Activated naive CD4-positive, alpha-beta T cell treated with anti-CD3 and anti-CD28 coated beads for 36 hours (primary cell): ENCODE measurements around the gene RAPGEF2. TPM values are rescaled to one million over a fixed set of nuclear protein-coding genes. Genes with fewer than 3 reads are reported as not detected.
"Not testable (repeated sequence)": the region's sequence is repeated elsewhere in the genome, so short reads cannot be mapped to it uniquely, and the experiment has no call there.

ENCODE experiments used
- CTCF ChIA-PET: fragments of 350-600 bp; sonication (Branson Sonifier 250); formaldehyde crosslinking; loops from one replicate; lab custom pipeline; 2021; ENCODE audit warnings: antibody characterized with exemption; lab: Charles Lee
- DNase-seq: peaks from one replicate; pipeline ENCODE4 v3.0.0-alpha.2; 2020
- H3K27ac Mint-ChIP-seq: one replicate; pipeline ENCODE4 v1.8.0; 2021; ENCODE audit warnings: mild to moderate bottlenecking, mixed read lengths
- H3K27me3 Mint-ChIP-seq: one replicate; pipeline ENCODE4 v1.8.0; 2021; ENCODE audit warnings: low read depth, mixed read lengths
- H3K36me3 Mint-ChIP-seq: one replicate; pipeline ENCODE4 v1.8.0; 2021; ENCODE audit warnings: low read depth, mixed read lengths
- H3K4me1 Mint-ChIP-seq: one replicate; pipeline ENCODE4 v1.8.0; 2021; ENCODE audit warnings: low read depth, mixed read lengths
- H3K4me3 Mint-ChIP-seq: one replicate; pipeline ENCODE4 v1.8.0; 2021; ENCODE audit warnings: mild to moderate bottlenecking, moderate library complexity, mixed read lengths
- H3K9me3 Mint-ChIP-seq: one replicate; pipeline ENCODE4 v1.8.0; 2021; ENCODE audit warnings: mixed read lengths
- intact Hi-C: fragments of 100-400 bp; cut with micrococcal nuclease; formaldehyde crosslinking; loops from one replicate; pipeline ENCODE4 v1.15.1; 2023
- total RNA-seq, 2 experiments: library from RNA; stranded (reverse); gene quantifications; one replicate each; pipeline ENCODE4 v1.2.3, GENCODE V29; 2021

Gene RAPGEF2
- total RNA-seq, 2 experiments from 2014 or later: 21.2 to 26.1 TPM

DNA sequence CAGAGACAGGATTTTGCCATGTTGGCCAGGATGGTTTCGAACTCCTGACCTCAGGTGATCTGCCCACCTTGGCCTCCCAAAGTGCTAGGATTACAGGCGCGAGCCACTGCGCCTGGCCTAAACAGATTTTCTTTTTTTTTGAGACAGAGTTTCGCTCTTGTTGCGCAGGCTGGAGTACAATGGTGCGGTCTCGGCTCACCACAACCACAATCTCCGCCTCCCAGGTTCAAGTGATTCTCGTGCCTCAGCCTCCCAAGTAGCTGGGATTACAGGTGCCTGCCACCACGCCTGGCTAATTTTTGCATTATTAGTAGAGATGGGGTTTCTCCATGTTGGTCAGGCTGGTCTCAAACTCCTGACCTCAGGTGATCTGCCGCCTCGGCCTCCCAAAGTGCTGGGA lies 25.9 kb upstream of the RAPGEF2 start:
- not testable (repeated sequence) for DNase-seq

DNA sequence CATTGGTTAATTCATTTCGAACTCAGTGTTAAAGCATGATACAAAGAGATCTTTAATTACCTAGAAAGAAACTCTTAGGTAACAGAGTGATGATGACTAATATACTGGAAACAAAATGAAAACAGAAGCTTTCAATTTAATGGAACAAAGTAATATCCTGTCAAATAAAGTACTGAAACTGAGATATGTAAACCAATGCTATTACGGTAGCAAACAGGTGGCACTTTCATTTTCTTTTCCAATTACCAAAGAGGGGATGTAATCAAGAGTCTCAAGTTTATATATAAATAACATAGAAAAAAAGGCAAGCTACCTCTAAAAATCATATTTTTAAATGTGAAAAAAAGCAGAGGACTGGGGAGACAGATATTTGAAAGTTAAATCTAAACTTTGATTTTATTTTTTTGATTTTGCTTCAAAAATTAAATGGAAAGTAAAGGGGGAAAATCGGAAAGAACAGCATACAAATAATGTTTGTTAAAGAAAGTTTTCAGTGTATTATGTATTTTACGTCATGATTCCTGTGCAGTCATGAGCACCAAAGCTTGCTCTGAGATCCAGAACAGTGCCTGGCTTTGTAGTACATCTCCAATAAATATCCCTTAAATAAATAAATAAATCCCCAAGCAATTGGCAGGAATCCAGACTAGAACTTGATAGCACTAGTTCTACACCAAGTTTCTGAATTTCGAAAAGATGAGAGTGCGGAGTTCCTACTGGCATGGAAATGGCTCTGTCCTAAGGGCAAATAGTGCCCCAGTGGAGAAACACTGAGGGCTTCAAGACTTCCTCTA lies 25.0 kb upstream of the RAPGEF2 start:
- no peak for DNase-seq
- Mint-ChIP-seq H3K4me1 (peaks cover 28% of the 10 kb centered on the region), H3K4me3 (no peak overlapping the region), H3K9me3 (no peaks in the 10 kb centered on the region), H3K36me3 (no peaks in the 10 kb centered on the region), H3K27ac (peak overlapping the region; percentile 34), H3K27me3 (no peaks in the 10 kb centered on the region)
- intact Hi-C loops: loop anchor here (1.0 to 2.0 kb wide), 11 partner anchors 13 to 407 kb away; partner anchors contain the start of genes C4orf46 and PPID
- CTCF ChIA-PET: no interaction called here

More for the DNA sequence above, 25.9 kb upstream of the RAPGEF2 start:
- H3K27me3 Mint-ChIP-seq, CTCF ChIA-PET, H3K27ac Mint-ChIP-seq, H3K4me3 Mint-ChIP-seq, H3K9me3 Mint-ChIP-seq, H3K36me3 Mint-ChIP-seq: not testable (repeated sequence)
- intact Hi-C loops: loop anchor here (1.0 to 2.0 kb wide), 11 partner anchors 12 to 406 kb away; partner anchors contain the start of genes C4orf46 and PPID
- H3K4me1 Mint-ChIP-seq: peaks cover 28% of the 10 kb centered on the region

DNA sequence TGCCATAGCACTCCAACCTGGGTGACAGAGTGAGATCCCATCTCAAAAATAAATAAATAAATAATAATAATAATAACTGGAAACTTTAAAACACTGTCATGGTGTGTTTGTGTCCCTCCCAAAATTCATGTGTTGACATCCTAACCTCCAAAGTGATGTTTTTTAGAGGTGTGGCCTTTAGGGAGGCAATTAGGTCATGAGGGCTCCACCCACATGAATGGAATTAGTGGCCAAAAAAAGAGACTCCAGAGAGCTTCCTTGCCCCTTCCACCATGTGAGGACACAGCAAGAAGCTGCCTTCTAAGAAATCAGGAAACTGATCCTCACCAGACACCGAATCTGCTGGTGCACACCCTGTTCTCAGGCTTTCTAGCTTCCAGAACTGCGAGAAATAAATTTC lies 23.8 kb upstream of the RAPGEF2 start:
- H3K27ac Mint-ChIP-seq: no peak overlapping the region
- H3K4me3 Mint-ChIP-seq: no peak overlapping the region
- H3K36me3 Mint-ChIP-seq: no peaks in the 10 kb centered on the region
- peaks cover 28% of the 10 kb centered on the region for H3K4me1 Mint-ChIP-seq
- no peak for DNase-seq
- H3K27me3 Mint-ChIP-seq: no peaks in the 10 kb centered on the region
- intact Hi-C loops: no loop called here
- H3K9me3 Mint-ChIP-seq: no peaks in the 10 kb centered on the region
- CTCF ChIA-PET: no interaction called here

DNA sequence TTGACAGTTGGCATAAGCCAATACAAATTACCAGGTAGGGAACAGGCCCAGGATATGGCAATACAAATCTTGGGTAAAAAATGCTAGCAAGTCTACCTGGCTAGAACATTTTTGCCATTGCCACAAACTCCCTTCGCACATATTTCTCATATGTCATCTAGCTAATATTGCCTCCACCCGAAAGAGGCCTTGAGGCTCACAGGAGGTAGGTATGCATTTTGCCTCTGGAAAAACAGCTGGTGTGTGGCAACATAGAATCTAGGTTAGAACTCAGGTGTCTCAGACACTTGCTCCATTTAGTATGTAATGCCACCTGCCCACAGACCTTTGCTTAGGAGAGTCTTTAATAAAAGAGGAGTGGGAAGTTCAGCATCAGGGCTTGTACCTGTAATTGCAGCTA lies 16.3 kb upstream of the RAPGEF2 start:
- CTCF ChIA-PET: no interaction called here

DNA sequence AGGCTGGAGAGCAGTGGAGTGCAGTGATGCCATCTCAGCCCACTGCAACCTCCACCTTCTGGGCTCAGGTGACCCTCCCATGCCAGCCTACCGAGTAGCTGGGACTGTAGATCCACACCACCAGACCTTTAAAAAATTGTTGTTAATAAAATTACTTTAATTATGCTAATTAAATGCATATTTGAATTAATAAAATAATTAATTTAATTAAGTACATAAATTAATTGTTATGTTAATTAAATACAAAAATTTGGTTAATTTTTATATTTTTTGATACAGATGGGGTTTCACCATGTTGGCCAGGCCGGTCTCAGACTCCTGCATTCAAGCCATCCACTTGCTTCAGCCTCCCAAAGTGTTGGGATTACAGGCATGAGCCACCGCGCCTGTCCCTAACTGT lies 12.6 kb upstream of the RAPGEF2 start:
- Mint-ChIP-seq H3K9me3 (no peaks in the 10 kb centered on the region), H3K27ac (no peak overlapping the region), H3K4me1 (peaks cover 2% of the 10 kb centered on the region), H3K27me3 (peaks cover 6% of the 10 kb centered on the region), H3K4me3 (no peak overlapping the region), H3K36me3 (no peaks in the 10 kb centered on the region)
- intact Hi-C loops: no loop called here
- DNase-seq: no peak
- CTCF ChIA-PET: no interaction called here

More for the DNA sequence above, 16.3 kb upstream of the RAPGEF2 start:
- Mint-ChIP-seq H3K4me3 (no peak overlapping the region), H3K27ac (no peak overlapping the region), H3K27me3 (peaks cover 6% of the 10 kb centered on the region), H3K9me3 (no peaks in the 10 kb centered on the region), H3K36me3 (no peaks in the 10 kb centered on the region), H3K4me1 (no peaks in the 10 kb centered on the region)
- no peak for DNase-seq
- intact Hi-C loops: no loop called here

DNA sequence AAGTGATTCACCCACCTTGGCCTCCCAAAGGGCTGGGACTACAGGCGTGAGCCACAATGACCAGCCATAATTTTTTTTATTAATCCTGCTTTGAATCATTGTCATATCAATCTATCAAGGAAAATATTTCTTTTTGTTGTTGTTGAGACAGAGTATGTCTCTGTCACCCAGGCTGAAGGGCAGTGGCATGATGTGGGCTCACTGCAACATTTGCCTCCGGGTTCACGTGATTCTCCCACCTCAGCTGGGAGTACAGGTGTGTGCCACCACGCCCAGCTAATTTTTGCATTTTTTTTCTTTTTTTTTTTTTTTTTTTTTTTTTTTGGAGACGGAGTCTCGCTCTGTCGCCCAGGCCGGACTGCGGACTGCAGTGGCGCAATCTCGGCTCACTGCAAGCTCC lies 8.7 kb upstream of the RAPGEF2 start:
- intact Hi-C loops: not testable (repeated sequence)

DNA sequence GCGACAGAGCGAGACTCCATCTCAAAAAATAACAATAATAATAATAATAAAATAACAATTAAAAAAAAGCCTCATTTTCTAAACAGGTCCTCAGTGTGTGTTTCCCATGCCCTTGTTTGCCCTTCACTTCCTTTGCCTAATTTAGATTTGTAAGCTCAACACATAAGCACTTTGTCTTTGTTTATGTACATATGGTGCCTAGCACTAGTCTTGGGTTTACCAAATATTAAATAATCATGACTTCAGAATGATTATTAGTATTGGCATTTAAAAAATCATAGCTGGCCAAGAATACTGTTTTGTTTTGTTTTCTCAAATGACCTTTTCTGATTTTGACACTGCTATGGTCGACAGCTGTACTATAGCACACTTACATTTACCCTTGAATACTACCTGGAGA lies 6.4 kb upstream of the RAPGEF2 start:
- intact Hi-C loops: no loop called here
- H3K4me3 Mint-ChIP-seq: no peak overlapping the region
- no peaks in the 10 kb centered on the region for H3K9me3 Mint-ChIP-seq
- CTCF ChIA-PET: interaction anchor here (1.1 kb wide), 1 partner anchor 239 kb away, joined by 5 read pairs; no protein-coding TSS in a partner anchor
- peaks cover 2% of the 10 kb centered on the region for H3K27me3 Mint-ChIP-seq
- peaks cover 13% of the 10 kb centered on the region for H3K4me1 Mint-ChIP-seq
- H3K27ac Mint-ChIP-seq: no peak overlapping the region
- no peak for DNase-seq
- H3K36me3 Mint-ChIP-seq: no peaks in the 10 kb centered on the region

More for the DNA sequence above, 8.7 kb upstream of the RAPGEF2 start:
- H3K4me3 Mint-ChIP-seq, H3K4me1 Mint-ChIP-seq, DNase-seq, H3K27ac Mint-ChIP-seq, H3K36me3 Mint-ChIP-seq, H3K9me3 Mint-ChIP-seq, CTCF ChIA-PET, H3K27me3 Mint-ChIP-seq: not testable (repeated sequence)

DNA sequence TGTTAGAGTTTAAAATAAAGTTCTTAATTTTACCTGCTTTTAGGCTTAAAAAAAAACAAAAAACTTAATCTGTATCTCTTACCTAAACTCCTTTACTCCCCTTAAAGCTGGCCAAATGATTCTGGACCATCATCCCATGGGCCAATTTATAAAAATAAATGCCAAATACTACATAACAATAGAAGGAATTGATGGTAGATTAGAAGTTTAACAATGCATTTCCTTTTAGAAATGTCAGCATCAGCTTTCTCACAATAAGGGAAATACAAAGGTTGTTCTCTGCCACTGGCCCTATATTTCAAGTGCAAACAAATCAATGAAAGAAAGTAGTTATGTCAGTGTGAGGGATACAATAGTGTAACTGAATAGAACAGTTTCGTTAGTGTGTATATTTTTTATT lies 5.7 kb upstream of the RAPGEF2 start:
- H3K9me3 Mint-ChIP-seq: no peaks in the 10 kb centered on the region
- H3K27ac Mint-ChIP-seq: no peak overlapping the region
- H3K4me3 Mint-ChIP-seq: no peak overlapping the region
- DNase-seq: no peak
- no peaks in the 10 kb centered on the region for H3K36me3 Mint-ChIP-seq
- CTCF ChIA-PET: no interaction called here
- intact Hi-C loops: no loop called here
- H3K4me1 Mint-ChIP-seq: peaks cover 20% of the 10 kb centered on the region
- H3K27me3 Mint-ChIP-seq: peaks cover 2% of the 10 kb centered on the region

DNA sequence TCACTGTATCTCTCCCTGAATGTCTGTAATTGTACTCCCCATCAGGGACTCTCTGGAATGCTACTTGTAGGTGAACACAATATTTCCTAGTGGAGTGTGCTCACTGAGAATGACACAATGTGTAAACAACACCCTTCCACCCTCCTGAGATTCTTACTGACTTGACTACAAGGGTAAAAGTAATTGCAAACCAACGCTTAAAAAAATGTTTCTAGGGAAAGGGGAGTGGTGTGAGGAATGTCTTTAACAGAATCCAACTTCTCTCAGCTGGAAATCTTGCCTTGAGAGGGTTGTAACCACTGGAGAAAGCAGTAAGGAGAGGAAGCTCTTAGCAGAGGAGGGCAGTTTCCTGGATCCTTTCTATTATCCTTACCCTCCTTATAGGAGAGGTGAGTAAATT lies 5.1 kb upstream of the RAPGEF2 start:
- H3K4me1 Mint-ChIP-seq: peaks cover 22% of the 10 kb centered on the region
- CTCF ChIA-PET: no interaction called here
- H3K27me3 Mint-ChIP-seq: peaks cover 2% of the 10 kb centered on the region
- H3K27ac Mint-ChIP-seq: no peak overlapping the region
- H3K9me3 Mint-ChIP-seq: no peaks in the 10 kb centered on the region
- H3K36me3 Mint-ChIP-seq: no peaks in the 10 kb centered on the region
- intact Hi-C loops: no loop called here
- DNase-seq: no peak
- H3K4me3 Mint-ChIP-seq: no peak overlapping the region

DNA sequence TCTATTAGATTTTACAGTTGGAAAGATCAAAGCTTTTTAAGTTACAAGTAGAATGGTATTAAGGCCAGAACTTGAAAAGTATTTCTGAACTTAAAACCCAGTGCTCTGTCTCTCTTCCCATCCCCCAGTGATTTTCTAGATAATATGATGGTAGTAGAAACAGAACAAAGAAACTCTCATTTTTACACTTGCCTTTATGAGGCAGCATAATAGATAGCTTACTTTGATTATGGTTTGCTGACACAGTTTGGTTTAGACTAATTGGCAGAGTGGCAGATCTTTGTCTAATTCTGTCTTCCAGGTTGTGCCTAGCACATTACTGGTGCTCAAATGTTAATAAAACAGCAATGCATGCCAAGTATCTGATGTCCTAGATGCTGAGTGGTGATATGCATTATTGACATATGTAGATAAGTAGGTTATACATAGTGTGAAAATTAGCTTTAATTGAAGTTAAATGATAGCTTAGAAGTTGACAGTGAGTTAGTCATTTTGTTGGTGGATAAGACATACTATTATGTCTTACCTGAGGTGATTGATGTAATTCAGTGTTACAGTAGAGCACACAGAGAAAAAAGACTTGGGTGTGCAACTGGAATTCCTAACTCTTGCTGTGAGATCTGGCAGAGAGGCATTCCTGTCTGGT lies 4.3 kb upstream of the RAPGEF2 start:
- Mint-ChIP-seq H3K27ac (no peak overlapping the region), H3K9me3 (no peaks in the 10 kb centered on the region), H3K4me3 (no peak overlapping the region), H3K27me3 (peaks cover 2% of the 10 kb centered on the region), H3K4me1 (peaks cover 21% of the 10 kb centered on the region), H3K36me3 (no peaks in the 10 kb centered on the region)
- CTCF ChIA-PET: no interaction called here
- intact Hi-C loops: no loop called here
- DNase-seq: no peak

DNA sequence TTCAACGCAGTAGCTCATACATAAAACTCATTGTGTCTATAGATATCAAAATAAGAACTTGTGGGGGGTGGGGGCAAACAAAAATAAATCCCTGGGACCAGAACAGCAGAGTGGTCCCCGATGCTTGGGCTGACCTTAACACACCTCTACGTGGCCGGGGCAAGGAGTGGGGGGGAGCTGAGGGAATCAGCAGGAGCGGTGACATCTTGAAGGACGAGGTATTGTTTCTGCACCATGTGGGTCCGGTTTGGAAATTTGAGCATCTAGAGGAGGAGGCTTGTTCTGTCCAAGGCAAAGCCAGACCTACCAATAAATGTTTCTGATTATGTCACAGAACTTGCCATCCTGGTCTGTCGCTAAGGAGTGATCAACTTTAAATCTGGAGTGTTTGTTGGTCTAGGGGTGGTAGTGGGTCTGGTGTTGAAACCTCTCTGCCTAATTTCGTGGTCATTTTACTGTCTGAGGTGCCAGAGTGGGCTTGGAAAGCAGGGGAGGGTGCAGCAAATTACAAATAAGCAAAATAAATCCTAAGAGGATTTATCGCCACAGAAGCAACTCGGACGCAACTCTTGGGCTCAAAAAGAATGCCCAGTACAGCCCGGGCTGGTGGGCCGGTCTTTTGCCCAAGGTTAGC lies 774 bp upstream of the RAPGEF2 start:
- CTCF ChIA-PET: interaction anchor here (1.0 to 1.6 kb wide), 3 partner anchors 101 to 244 kb away, joined by 3 to 6 read pairs (median 4); no protein-coding TSS in a partner anchor
- intact Hi-C loops: loop anchor here (1.0 to 5.0 kb wide), 7 partner anchors 25 to 379 kb away; partner anchors contain the start of gene PPID
- no peak for DNase-seq
- Mint-ChIP-seq H3K9me3 (no peaks in the 10 kb centered on the region), H3K27me3 (no peaks in the 10 kb centered on the region), H3K4me3 (peak overlapping the region; percentile 69), H3K27ac (peak overlapping the region; percentile 71), H3K36me3 (peaks cover 22% of the 10 kb centered on the region), H3K4me1 (peaks cover 40% of the 10 kb centered on the region)

DNA sequence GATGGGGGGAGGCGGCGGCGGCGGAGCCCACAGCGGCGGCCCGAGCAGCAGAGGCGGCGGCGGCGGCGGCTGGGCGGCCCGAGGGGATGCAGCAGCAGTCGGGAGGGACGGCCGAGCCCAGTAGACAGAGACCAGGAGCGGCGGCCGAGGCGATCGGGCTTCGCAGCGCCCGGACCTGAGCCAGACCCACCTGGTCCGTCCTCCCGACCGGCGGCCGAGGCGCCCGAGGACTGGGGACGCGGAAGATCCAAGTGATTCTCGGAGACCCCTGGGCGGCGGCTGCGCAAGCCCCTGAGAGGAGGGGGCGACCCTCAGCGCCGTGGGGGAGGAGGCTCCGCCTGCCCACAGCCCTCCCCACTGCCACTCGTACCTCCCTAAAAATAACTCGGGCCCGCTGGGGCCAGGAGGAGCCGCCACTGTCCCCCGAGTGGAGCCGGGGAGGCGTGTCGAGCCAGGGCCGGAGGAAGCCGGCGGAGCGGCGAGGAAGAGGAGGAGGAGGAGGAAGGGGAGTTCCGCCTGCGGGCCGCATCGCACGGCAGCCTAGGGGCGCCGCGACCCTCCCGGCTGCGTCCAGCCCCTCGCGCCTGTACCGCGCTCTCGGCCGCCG lies 608 bp downstream of the RAPGEF2 start:
- CTCF ChIA-PET: no interaction called here
- peak; percentile 50 for DNase-seq
- peak overlapping the region; percentile 33 for H3K27ac Mint-ChIP-seq
- peaks cover 22% of the 10 kb centered on the region for H3K36me3 Mint-ChIP-seq
- no peaks in the 10 kb centered on the region for H3K9me3 Mint-ChIP-seq
- no peaks in the 10 kb centered on the region for H3K27me3 Mint-ChIP-seq
- intact Hi-C loops: loop anchor here (5.0 kb wide), 2 partner anchors 246 to 291 kb away; no protein-coding TSS in a partner anchor
- H3K4me1 Mint-ChIP-seq: peaks cover 50% of the 10 kb centered on the region
- H3K4me3 Mint-ChIP-seq: peak overlapping the region; percentile 69
